MCF 10A (cell line): Measurements from ENCODE around the gene ELP4. TPM values are rescaled to one million over a fixed set of nuclear protein-coding genes. Genes with fewer than 3 reads are reported as not detected.

Experiments
- BruUV-seq: library from RNA; stranded (reverse); fragments of 400-500 nt; replicated peaks from 2 replicates; lab custom pipeline; 2021; lab: Mats Ljungman, UMichigan
- CTCF ChIA-PET: fragments of 300-600 bp; sonication (Branson Sonifier 250); formaldehyde crosslinking; extraction: SDS; loops from one replicate; lab custom pipeline; 2021; ENCODE audit warnings: antibody characterized with exemption, inconsistent platforms; lab: Yijun Ruan, JAX
- POLR2A ChIA-PET: fragments of 300-600, 350-650 bp; sonication (Branson Sonifier 250); formaldehyde crosslinking; extraction: SDS; loops from one replicate; lab custom pipeline; 2020; ENCODE audit warnings: antibody characterized with exemption, inconsistent platforms; lab: Yijun Ruan, JAX
- DNase-seq: peaks from one replicate; pipeline ENCODE4 v3.0.0-alpha.2; 2018; ENCODE audit not compliant: unreplicated experiment
- H3K27ac Mint-ChIP-seq: one replicate; pipeline ENCODE4 v1.8.0; 2022; ENCODE audit warnings: mild to moderate bottlenecking, low read depth, mixed read lengths; ENCODE audit not compliant: unreplicated experiment
- H3K27me3 Mint-ChIP-seq: one replicate; pipeline ENCODE4 v1.8.0; 2022; ENCODE audit warnings: mixed read lengths; ENCODE audit not compliant: insufficient read depth, unreplicated experiment
- H3K36me3 Mint-ChIP-seq: one replicate; pipeline ENCODE4 v1.8.0; 2022; ENCODE audit warnings: mild to moderate bottlenecking, moderate library complexity, mixed read lengths; ENCODE audit not compliant: insufficient read depth, unreplicated experiment
- H3K4me1 Mint-ChIP-seq: one replicate; pipeline ENCODE4 v1.8.0; 2022; ENCODE audit warnings: mixed read lengths; ENCODE audit not compliant: insufficient read depth, unreplicated experiment
- H3K4me3 Mint-ChIP-seq: one replicate; pipeline ENCODE4 v1.8.0; 2022; ENCODE audit warnings: mild to moderate bottlenecking, moderate library complexity, mixed read lengths; ENCODE audit not compliant: unreplicated experiment
- H3K9me3 Mint-ChIP-seq: one replicate; pipeline ENCODE4 v1.8.0; 2022; ENCODE audit warnings: mixed read lengths; ENCODE audit not compliant: unreplicated experiment
- CTCF ChIP-seq: fragments of 200-600 bp; IDR thresholded peaks from one replicate; pipeline ENCODE4 v1.8.0; 2022; ENCODE audit warnings: antibody characterized with exemption, mild to moderate bottlenecking; ENCODE audit not compliant: unreplicated experiment
- intact Hi-C: fragments of 100-400 bp; cut with micrococcal nuclease; formaldehyde crosslinking; loops from 2 replicates; pipeline ENCODE4 v1.14.1; 2022
- total RNA-seq: library from RNA; stranded (reverse); gene quantifications from 2 replicates; pipeline ENCODE4 v1.2.3, GENCODE V29; 2022

The ELP4 gene
- total RNA-seq, 1 experiment from 2014 or later = 18.3 TPM

GRCh38 chr11:31824332-31824878 is 314.8 kb downstream of the ELP4 start:
- no peak for DNase-seq
- CTCF ChIA-PET = no interaction called here
- Mint-ChIP-seq H3K27me3 (no peaks in the 10 kb centered on the region), H3K36me3 (no peaks in the 10 kb centered on the region), H3K27ac (no peak overlapping the region), H3K4me3 (no peak overlapping the region), H3K9me3 (no peaks in the 10 kb centered on the region), H3K4me1 (no peaks in the 10 kb centered on the region)
- POLR2A ChIA-PET = no interaction called here
- TF ChIP-seq CTCF = no peak
- intact Hi-C loops = no loop called here
- BruUV-seq = no TSS peak

- Mint-ChIP-seq H3K36me3 (no peaks in the 10 kb centered on the region), H3K27ac (no peak overlapping the region), H3K4me3 (no peak overlapping the region), H3K4me1 (no peaks in the 10 kb centered on the region), H3K27me3 (no peaks in the 10 kb centered on the region), H3K9me3 (no peaks in the 10 kb centered on the region)
- ChIA-PET POLR2A (no interaction called here), CTCF (no interaction called here)
- no peak for DNase-seq
- no TSS peak for BruUV-seq
- TF ChIP-seq CTCF = no peak
- intact Hi-C loops = no loop called here
These were observed 315.6 kb downstream of the ELP4 start for GRCh38 chr11:31824879-31825837.

- Mint-ChIP-seq H3K4me3 (no peak overlapping the region), H3K27me3 (no peaks in the 10 kb centered on the region), H3K36me3 (no peaks in the 10 kb centered on the region), H3K9me3 (no peaks in the 10 kb centered on the region), H3K27ac (no peak overlapping the region), H3K4me1 (no peaks in the 10 kb centered on the region)
- no TSS peak for BruUV-seq
- intact Hi-C loops = no loop called here
- TF ChIP-seq CTCF = no peak
- DNase-seq = no peak
- CTCF ChIA-PET = no interaction called here
- POLR2A ChIA-PET = no interaction called here
These were observed 316.4 kb downstream of the ELP4 start for GRCh38 chr11:31825838-31826484.
